GM08714 (cell line): ENCODE data around the gene CDH15.

Experiments
- H3K4me3 ChIP-seq: fragments of 200-500 bp; sonication (Bioruptor generic); 2 replicates; pipeline ENCODE4 v1.5.1; 2014; ENCODE audit warnings: mild to moderate bottlenecking, low read length, inconsistent platforms
- ZNF274 ChIP-seq: IDR thresholded peaks from 2 replicates; pipeline ENCODE4 v1.6.1; 2012; ENCODE audit warnings: mild to moderate bottlenecking, low read depth, low read length

The CDH15 gene

GRCh38 chr16:89210904-89211515, 39.5 kb downstream of the CDH15 start:
- H3K4me3 ChIP-seq, result no peak overlapping the region
- no peak for TF ChIP-seq ZNF274

DNA sequence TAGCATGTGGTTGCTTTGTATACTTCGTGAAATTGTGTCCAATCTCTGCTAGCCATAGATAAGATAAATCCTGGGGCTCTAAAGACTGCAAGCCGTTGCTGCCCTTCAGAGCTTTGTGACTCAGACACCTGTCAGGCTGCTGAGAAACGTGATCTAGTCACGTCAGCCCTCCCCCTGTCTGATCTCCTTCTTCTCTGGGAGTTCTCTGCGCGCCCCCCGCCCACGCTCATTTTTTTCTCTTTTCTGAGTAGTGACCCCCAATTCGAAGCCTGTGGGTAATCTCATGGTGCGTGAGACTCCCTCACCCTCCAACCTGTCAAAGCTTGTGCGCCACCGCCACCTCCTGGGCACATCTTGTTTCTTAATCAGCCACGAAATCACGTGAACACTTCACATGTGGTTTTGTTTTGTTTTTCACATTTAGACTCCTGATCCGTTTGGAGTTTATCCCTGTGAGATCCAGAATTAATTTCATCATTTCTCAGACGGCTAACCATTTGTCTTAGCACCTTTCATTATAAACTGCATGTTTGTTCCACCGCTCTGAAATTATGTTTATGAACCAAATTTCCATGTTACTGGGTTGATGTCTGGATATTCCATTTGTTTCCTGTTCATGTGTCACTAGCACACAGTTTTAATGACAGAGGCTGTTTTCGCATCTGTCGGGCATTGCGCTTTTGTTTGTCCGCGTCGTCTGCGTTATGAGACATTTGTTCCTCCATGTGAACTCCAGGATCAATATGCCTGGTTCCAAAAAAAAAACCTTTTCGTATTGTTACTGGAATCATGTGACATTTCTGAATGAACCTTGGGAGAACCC, 45.0 kb downstream of the CDH15 start:
- H3K4me3 ChIP-seq, result peak overlapping the region; percentile 95

GRCh38 chr16:89217138-89217387, 45.5 kb downstream of the CDH15 start:
- TF ChIP-seq ZNF274, result no peak
- H3K4me3 ChIP-seq, result peak overlapping the region; percentile 95

More for the DNA sequence above, 45.0 kb downstream of the CDH15 start:
- no peak for TF ChIP-seq ZNF274

DNA sequence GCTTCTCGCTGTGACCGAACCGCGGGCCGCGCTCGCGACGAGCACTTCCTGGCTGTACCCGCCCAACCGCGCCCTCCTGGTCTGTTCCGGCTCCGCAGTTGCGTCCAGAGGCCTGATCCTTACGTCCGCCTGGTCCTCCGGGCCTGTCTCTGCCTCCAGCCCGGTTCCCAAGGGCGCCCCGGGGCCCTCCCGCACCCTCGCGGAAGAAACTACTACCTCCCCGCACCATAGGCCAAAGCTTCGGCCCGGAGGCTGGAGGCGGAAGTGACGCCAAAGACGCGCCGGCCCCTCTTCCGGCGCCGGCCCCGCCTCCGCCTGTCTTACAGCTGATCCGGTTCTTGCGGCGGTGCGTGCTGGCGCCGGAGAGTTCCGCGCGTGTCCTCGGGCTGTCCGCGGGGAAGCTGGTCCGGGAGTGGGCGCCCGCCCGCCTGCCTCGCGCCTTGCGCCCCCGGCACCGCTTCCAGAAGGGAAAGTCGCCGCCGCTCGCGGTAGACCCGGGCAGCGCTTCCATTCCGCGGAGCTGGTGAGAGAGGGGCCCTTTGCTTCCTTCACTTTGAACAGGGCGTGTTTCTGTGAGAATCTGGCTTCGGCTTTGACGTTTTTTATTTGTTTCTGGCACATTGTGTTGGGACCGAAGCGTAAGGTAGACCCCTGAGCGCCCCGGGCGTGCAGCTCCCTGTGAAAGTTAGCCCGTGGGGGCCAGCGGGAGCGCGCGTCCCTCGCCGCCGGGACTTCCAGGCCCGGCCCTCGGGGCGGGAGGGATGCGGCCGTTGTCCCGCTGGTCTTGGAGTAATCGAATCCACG, 46.0 kb downstream of the CDH15 start, which contains the start of gene ZNF778:
ZNF778 (plus strand) TSS at position 316 of the 804 bp plus-strand sequence. CDS start 3,425 bp downstream, outside the sequence.
- H3K4me3 ChIP-seq, result peak within 1 kb of the TSS; percentile 95
- TF ChIP-seq ZNF274, result no peak

DNA sequence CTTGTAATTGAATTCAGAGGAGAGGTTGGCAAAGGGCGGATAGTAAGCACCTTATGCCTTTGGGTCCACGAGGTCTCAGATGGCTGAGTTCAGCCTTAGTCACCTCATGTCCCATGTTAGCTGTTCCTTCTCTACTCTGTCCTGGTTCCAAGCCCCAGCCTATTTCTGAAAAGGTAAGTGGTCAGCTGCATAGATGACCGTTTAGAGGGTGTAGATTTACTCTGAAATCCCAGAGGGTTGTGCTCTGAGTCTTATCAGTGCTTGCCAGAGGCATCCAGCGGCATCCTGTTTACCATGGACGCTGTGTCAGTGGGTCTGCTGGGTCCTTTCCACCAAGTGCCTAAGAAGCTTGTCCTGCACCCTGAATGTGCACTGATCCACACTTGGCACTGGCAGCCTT, 47.8 kb downstream of the CDH15 start:
- TF ChIP-seq ZNF274, result no peak
- no peak overlapping the region for H3K4me3 ChIP-seq

GRCh38 chr16:89221604-89222003, 50.1 kb downstream of the CDH15 start:
- H3K4me3 ChIP-seq, result no peak overlapping the region
- TF ChIP-seq ZNF274, result no peak

- H3K4me3 ChIP-seq, result no peak overlapping the region
- TF ChIP-seq ZNF274, result no peak
These were observed 51.4 kb downstream of the CDH15 start for GRCh38 chr16:89222931-89223330.

DNA sequence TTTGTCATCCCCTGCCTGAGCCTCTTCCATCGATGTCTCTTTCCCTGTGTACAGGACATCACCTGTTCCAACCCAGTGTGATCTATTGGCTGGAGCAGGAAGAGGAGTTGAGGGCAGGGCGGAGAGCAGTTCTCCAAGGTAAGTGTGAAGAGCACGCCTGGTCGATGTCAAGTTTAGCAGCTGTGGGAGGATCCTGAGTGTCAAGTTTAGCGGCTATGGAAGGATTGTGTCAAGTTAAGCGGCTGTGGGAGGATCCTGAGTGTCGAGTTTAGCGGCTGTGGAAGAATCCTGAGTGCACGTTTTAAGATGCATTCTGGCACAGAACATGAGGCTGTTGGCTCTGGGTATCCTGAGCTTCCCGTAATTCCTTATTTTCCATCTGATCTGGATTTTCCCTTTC, 53.1 kb downstream of the CDH15 start:
- H3K4me3 ChIP-seq, result no peak overlapping the region
- TF ChIP-seq ZNF274, result no peak

DNA sequence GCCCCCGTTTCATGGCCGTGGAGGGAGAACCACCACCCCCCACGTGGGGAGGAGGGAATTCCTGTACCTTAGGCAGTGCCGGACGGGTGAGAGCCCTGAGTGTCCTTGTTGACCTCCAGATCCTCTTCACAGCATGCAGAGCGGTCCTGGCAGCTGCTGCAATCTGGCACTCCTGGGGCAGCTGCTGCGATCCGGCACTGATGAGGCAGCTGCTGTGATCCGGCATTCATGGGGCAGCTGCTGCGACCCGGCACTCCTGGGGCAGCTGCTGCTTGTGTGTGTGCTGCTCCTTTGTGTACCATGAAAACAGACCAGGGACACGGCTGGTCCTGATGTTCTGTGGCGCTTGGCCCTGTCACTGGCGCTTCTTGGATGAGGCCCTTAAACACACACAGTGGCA, 58.7 kb downstream of the CDH15 start:
- H3K4me3 ChIP-seq, result no peak overlapping the region
- no peak for TF ChIP-seq ZNF274

- H3K4me3 ChIP-seq, result no peak overlapping the region
- no peak for TF ChIP-seq ZNF274
These were observed 60.6 kb downstream of the CDH15 start for GRCh38 chr16:89232107-89232506.

GRCh38 chr16:89233678-89234490, 62.3 kb downstream of the CDH15 start:
- TF ChIP-seq ZNF274, result no peak
- no peak overlapping the region for H3K4me3 ChIP-seq

- no peak for TF ChIP-seq ZNF274
- H3K4me3 ChIP-seq, result no peak overlapping the region
These were observed 66.2 kb downstream of the CDH15 start for GRCh38 chr16:89237733-89238132.

- TF ChIP-seq ZNF274, result no peak
- peak overlapping the region; percentile 91 for H3K4me3 ChIP-seq
These were observed 69.8 kb downstream of the CDH15 start for GRCh38 chr16:89241187-89242007.
